HepG2 (cell line): ENCODE data around the gene ZNF483. TPM values are rescaled to one million over a fixed set of nuclear protein-coding genes. Genes with fewer than 3 reads are reported as not detected.

Source experiments
- DNMT3B ChIP-seq: conservative IDR thresholded peaks from 2 replicates; pipeline ENCODE4 v1.6.1; 2016; ENCODE audit warnings: missing biosample characterization, control low read depth
- HIC2 ChIP-seq: sonication (generic); formaldehyde crosslinking; IDR thresholded peaks from 2 replicates; pipeline ENCODE4 v1.9.0; 2022; ENCODE audit warnings: low read depth, missing genetic modification reagents
- MAFK ChIP-seq, 2 experiments: IDR thresholded peaks in 1 of 2; conservative IDR thresholded peaks in 1 of 2; 2 replicates each; pipeline ENCODE4 v1.6.1; 2011; ENCODE audit warnings: improper control_type of control experiment in 2 of 2, low read length in 2 of 2
- NCOR1 ChIP-seq: fragments of 200-600 bp; sonication (generic); IDR thresholded peaks from 2 replicates; pipeline ENCODE4 v1.7.0; 2017; ENCODE audit warnings: antibody characterized with exemption, low read length, borderline replicate concordance
- NRL ChIP-seq: sonication (generic); formaldehyde crosslinking; IDR thresholded peaks from 2 replicates; pipeline ENCODE4 v1.5.0; 2020; ENCODE audit warnings: missing genetic modification reagents, mild to moderate bottlenecking, moderate library complexity, borderline replicate concordance
- PRDM15 ChIP-seq: sonication (generic); formaldehyde crosslinking; IDR thresholded peaks from 2 replicates; pipeline ENCODE4 v1.4.0; 2020; ENCODE audit warnings: missing genetic modification reagents
- RCOR2 ChIP-seq: IDR thresholded peaks from 2 replicates; pipeline ENCODE4 v1.6.1; 2016; ENCODE audit warnings: missing biosample characterization, missing genetic modification reagents
- YEATS2 ChIP-seq: sonication (generic); formaldehyde crosslinking; IDR thresholded peaks from 2 replicates; pipeline ENCODE4 v1.4.0; 2020; ENCODE audit warnings: missing genetic modification reagents, borderline replicate concordance
- ZNF17 ChIP-seq: sonication (generic); formaldehyde crosslinking; IDR thresholded peaks from 2 replicates; pipeline ENCODE4 v1.5.0; 2020; ENCODE audit warnings: mild to moderate bottlenecking, missing genetic modification reagents
- ZNF577 ChIP-seq: sonication (generic); formaldehyde crosslinking; IDR thresholded peaks from 2 replicates; pipeline ENCODE4 v1.4.0; 2020; ENCODE audit warnings: mild to moderate bottlenecking, low read depth, missing genetic modification reagents, borderline replicate concordance
- polyA plus RNA-seq, 8 experiments: library from polyadenylated mRNA; depleted of rRNA in 3 of 8; stranded (reverse) in 7 of 8; unstranded in 1 of 8; fragments of >200 nt; fragmentation: Illumina TruSeq in 4 of 8; extraction: Trizol in 4 of 8; gene quantifications; 2 replicates each; pipeline versions ENCODE4 v1.2.1 to v1.2.3, GENCODE V29; 2011 to 2016; ENCODE audit warnings: low read depth in 4 of 8, missing spikeins in 1 of 8, mixed read lengths in 1 of 8; ENCODE audit not compliant: insufficient read depth in 1 of 8
- total RNA-seq, 5 experiments: library from RNA; depleted of rRNA; stranded (reverse); fragments of >200 nt; fragmentation: Illumina TruSeq; extraction: Trizol; gene quantifications; 2 replicates each; pipeline ENCODE4 v1.2.3, GENCODE V29; 2016; ENCODE audit warnings: low read depth in 1 of 5
- TF ChIP-seq, protein P1 (sequence below): sonication (generic); formaldehyde crosslinking; IDR thresholded peaks from 2 replicates; pipeline ENCODE4 v1.5.0; 2020; ENCODE audit warnings: missing genetic modification reagents
- TF ChIP-seq, protein P2 (sequence below): sonication (generic); formaldehyde crosslinking; IDR thresholded peaks from 2 replicates; pipeline ENCODE4 v1.8.1; 2023; ENCODE audit warnings: mild to moderate bottlenecking, inconsistent platforms, moderate library complexity, missing genetic modification reagents, borderline replicate concordance
- TF ChIP-seq, protein P3 (sequence below): sonication (generic); formaldehyde crosslinking; IDR thresholded peaks from 2 replicates; pipeline ENCODE4 v1.5.0; 2020; ENCODE audit warnings: mild to moderate bottlenecking, missing genetic modification reagents
- TF ChIP-seq, protein P4 (sequence below): sonication (generic); formaldehyde crosslinking; IDR thresholded peaks from 2 replicates; pipeline ENCODE4 v1.4.0; 2020; ENCODE audit warnings: mild to moderate bottlenecking, low read depth, missing genetic modification reagents

Gene ZNF483
- total and polyA plus RNA-seq, 2 of the 13 experiments (the other 11 are each of a cell fraction or from before 2014, with no cell fraction given), result 2.0 to 9.5 TPM

DNA sequence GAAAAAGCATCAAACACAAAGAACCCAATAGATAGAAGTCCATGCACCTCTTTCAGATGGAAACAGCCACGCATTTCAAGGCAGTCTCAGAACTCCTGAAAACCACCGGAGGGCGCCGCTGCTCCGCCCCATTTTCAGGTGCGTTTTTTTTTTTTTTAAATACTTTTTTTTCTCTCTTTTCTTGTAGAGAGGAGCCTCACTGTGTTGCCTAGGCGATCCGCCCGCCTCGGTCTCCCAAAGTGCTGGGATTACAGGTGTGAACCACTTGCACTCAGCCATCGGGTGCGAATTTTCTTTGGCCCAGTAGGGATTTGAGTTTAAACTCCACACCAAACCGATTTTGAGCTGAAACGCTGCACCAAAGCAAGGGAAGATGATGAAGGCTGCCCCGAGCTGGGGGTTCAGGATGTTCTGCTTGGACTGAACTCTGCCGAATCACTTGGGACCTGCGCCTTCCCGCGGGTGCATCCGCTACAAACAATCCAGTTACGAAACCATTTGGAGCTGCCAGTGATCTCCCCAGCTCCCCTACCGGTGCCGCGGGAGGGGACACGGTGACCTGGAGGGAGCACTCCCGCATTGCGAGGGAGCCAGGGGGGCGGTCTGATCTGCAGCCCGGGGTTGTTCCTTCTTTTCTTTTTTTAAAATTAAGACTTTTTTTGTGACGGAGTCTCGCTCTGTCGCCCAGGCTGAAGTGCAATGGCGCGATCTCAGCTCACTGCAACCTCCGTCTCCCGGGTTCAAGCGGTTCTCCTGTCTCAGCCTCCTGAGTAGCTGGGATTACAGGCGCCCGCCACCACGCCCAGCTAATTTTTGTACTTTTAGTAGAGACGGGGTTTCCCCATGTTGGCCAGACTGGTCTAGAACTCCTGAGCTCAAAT lies 73.1 kb downstream of the ZNF483 start (continued):
- TF ChIP-seq, protein P1, sequence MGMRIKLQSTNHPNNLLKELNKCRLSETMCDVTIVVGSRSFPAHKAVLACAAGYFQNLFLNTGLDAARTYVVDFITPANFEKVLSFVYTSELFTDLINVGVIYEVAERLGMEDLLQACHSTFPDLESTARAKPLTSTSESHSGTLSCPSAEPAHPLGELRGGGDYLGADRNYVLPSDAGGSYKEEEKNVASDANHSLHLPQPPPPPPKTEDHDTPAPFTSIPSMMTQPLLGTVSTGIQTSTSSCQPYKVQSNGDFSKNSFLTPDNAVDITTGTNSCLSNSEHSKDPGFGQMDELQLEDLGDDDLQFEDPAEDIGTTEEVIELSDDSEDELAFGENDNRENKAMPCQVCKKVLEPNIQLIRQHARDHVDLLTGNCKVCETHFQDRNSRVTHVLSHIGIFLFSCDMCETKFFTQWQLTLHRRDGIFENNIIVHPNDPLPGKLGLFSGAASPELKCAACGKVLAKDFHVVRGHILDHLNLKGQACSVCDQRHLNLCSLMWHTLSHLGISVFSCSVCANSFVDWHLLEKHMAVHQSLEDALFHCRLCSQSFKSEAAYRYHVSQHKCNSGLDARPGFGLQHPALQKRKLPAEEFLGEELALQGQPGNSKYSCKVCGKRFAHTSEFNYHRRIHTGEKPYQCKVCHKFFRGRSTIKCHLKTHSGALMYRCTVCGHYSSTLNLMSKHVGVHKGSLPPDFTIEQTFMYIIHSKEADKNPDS (CRISPR knock-in tag), result no peak
- TF ChIP-seq ZNF17 (CRISPR knock-in tag) (no peak), ZNF577 (CRISPR knock-in tag) (no peak), NCOR1 (no peak), DNMT3B (no peak), YEATS2 (CRISPR knock-in tag) (no peak), NRL (CRISPR knock-in tag) (no peak; the same call in 1 of the 2 replicates), HIC2 (CRISPR knock-in tag) (no peak), MAFK (conservative IDR thresholded peaks at IDR 0.05 in 1 of 2, IDR thresholded peaks at IDR 0.05 in 1 of 2; ENCODE audit: low read length in 2 of 2) (no peak), RCOR2 (CRISPR knock-in tag) (no peak), PRDM15 (CRISPR knock-in tag) (no peak)
- TF ChIP-seq, protein P2, sequence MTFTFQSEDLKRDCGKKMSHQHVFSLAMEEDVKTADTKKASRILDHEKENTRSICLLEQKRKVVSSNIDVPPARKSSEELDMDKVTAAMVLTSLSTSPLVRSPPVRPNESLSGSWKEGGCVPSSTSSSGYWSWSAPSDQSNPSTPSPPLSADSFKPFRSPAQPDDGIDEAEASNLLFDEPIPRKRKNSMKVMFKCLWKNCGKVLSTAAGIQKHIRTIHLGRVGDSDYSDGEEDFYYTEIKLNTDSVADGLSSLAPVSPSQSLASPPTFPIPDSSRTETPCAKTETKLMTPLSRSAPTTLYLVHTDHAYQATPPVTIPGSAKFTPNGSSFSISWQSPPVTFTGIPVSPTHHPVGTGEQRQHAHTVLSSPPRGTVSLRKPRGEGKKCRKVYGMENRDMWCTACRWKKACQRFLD (CRISPR knock-in tag), result no peak
- TF ChIP-seq, protein P3, sequence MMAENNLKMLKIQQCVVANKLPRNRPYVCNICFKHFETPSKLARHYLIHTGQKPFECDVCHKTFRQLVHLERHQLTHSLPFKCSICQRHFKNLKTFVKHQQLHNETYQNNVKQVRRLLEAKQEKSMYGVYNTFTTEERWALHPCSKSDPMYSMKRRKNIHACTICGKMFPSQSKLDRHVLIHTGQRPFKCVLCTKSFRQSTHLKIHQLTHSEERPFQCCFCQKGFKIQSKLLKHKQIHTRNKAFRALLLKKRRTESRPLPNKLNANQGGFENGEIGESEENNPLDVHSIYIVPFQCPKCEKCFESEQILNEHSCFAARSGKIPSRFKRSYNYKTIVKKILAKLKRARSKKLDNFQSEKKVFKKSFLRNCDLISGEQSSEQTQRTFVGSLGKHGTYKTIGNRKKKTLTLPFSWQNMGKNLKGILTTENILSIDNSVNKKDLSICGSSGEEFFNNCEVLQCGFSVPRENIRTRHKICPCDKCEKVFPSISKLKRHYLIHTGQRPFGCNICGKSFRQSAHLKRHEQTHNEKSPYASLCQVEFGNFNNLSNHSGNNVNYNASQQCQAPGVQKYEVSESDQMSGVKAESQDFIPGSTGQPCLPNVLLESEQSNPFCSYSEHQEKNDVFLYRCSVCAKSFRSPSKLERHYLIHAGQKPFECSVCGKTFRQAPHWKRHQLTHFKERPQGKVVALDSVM (CRISPR knock-in tag), result peak; percentile 62; the same call in 1 of the 2 replicates
- TF ChIP-seq, protein P4, sequence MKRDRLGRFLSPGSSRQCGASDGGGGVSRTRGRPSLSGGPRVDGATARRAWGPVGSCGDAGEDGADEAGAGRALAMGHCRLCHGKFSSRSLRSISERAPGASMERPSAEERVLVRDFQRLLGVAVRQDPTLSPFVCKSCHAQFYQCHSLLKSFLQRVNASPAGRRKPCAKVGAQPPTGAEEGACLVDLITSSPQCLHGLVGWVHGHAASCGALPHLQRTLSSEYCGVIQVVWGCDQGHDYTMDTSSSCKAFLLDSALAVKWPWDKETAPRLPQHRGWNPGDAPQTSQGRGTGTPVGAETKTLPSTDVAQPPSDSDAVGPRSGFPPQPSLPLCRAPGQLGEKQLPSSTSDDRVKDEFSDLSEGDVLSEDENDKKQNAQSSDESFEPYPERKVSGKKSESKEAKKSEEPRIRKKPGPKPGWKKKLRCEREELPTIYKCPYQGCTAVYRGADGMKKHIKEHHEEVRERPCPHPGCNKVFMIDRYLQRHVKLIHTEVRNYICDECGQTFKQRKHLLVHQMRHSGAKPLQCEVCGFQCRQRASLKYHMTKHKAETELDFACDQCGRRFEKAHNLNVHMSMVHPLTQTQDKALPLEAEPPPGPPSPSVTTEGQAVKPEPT, result no peak
